ENCODE measurements around the gene ARHGAP1.

- TF ChIP-seq CTCF (IDR thresholded peaks at IDR 0.05): no peak
- no peak for TF ChIP-seq POLR2A (IDR thresholded peaks at IDR 0.05)
These were observed 4.2 kb downstream of the ARHGAP1 start for GRCh38 chr11:46696212-46696558.

Measured in vagina (tissue), 2 donors.